Sigmoid colon (tissue), 7 donors: ENCODE results near the gene SCAF1. TPM values are rescaled to one million over a fixed set of nuclear protein-coding genes. Genes with fewer than 3 reads are reported as not detected.

Source experiments
- DNase-seq: peaks from one replicate; pipeline ENCODE4 v3.0.0-alpha.2; 2019
- H3K27ac ChIP-seq, 4 donors: fragments of 200-600 bp; sonication (generic); one replicate each; pipeline ENCODE4 v1.5.1; 2016 to 2019; ENCODE audit warnings: mild to moderate bottlenecking in 1 of 4
- H3K27me3 ChIP-seq, 3 donors: fragments of 200-600 bp; sonication (generic); one replicate each; pipeline ENCODE4 v1.5.1; 2019; ENCODE audit warnings: mild to moderate bottlenecking in 1 of 3
- H3K36me3 ChIP-seq, 4 donors: fragments of 200-600 bp; sonication (generic); one replicate each; pipeline ENCODE4 v1.5.1; 2016 to 2019
- H3K4me1 ChIP-seq, 4 donors: fragments of 200-600 bp; sonication (generic); one replicate each; pipeline ENCODE4 v1.5.1; 2017 to 2019
- H3K4me3 ChIP-seq, 4 donors: fragments of 200-600 bp; sonication (generic); one replicate each; pipeline ENCODE4 v1.5.1; 2017 to 2019; ENCODE audit warnings: mild to moderate bottlenecking in 2 of 4, moderate library complexity in 1 of 4
- H3K9me3 ChIP-seq, 4 donors: fragments of 200-600 bp in 3 of 4; sonication (generic) in 3 of 4; one replicate each; pipeline versions ENCODE4 v1.5.1 to v1.6.1; 2013 to 2019
- CTCF ChIP-seq, 4 experiments: fragments of 450-650 bp in 3 of 4; fragments of 200-600 bp in 1 of 4; IDR thresholded peaks; one replicate each; pipeline ENCODE4 v1.5.1; 2016 to 2019; ENCODE audit warnings: antibody characterized with exemption in 4 of 4, mild to moderate bottlenecking in 3 of 4, moderate library complexity in 2 of 4
- EP300 ChIP-seq, 4 donors: sonication (generic); formaldehyde crosslinking; IDR thresholded peaks; one replicate each; pipeline ENCODE4 v1.6.1; 2017; ENCODE audit warnings: antibody characterized with exemption in 4 of 4
- POLR2A ChIP-seq, 2 donors: fragments of 450-650 bp; IDR thresholded peaks; one replicate each; pipeline ENCODE4 v1.6.1; 2016; ENCODE audit warnings: antibody characterized with exemption in 2 of 2, mild to moderate bottlenecking in 2 of 2, moderate library complexity in 2 of 2
- POLR2AphosphoS5 ChIP-seq, 4 donors: sonication (generic); formaldehyde crosslinking; IDR thresholded peaks; one replicate each; pipeline ENCODE4 v1.6.1; 2017; ENCODE audit warnings: antibody characterized with exemption in 4 of 4
- WGBS, 2 donors: extraction: QIAGEN DNeasy Blood & Tissue Kit; methylation state at CpG; one replicate each; pipeline ENCODE4 v1.1.7; 2013; 5-methylcytosine and 5-hydroxymethylcytosine counted together
- intact Hi-C: fragments of 100-400 bp; cut with DNase I; formaldehyde crosslinking; loops from one replicate; pipeline ENCODE4 v1.15.1; 2023
- polyA plus RNA-seq, 3 donors: library from polyadenylated mRNA; stranded (reverse); fragments of 200-250 nt; gene quantifications; one replicate each; pipeline ENCODE4 v1.2.3, GENCODE V29; 2013
- total RNA-seq, 4 donors: library from RNA; depleted of rRNA; stranded (reverse); fragments of >200 nt; gene quantifications; one replicate each; pipeline ENCODE4 v1.1.0, GENCODE V29; 2016
- donor health status: healthy with polysubstance abuse.
- donor health status: Bipolar disorder and iron deficiency.
- donor health status: healthy.

Gene SCAF1
- total RNA-seq (10 to 100 TPM; 10.9 to 21.3 (median 12.5) TPM), polyA plus RNA-seq (10 to 100 TPM in 2 of 3 donors, 1 to 10 TPM in 1; 9.0 to 30.8 (median 16.0) TPM)

GRCh38 chr19:49641688-49642491 is at the start of gene SCAF1:
SCAF1 (plus strand) TSS chr19:49642209; CDS start chr19:49645027, 2,818 bp downstream.
- intact Hi-C loops: loop anchor here (1.0 to 2.0 kb wide), 3 partner anchors 23 to 51 kb away; partner anchors contain the start of genes BCL2L12, IRF3, PRMT1 and PRR12
- H3K4me1 ChIP-seq: peaks cover 0 to 70% (median 60%) of the 10 kb centered on the region in 4 donors

GRCh38 chr19:49592486-49593232 is 49.4 kb upstream of the SCAF1 start:
- Histone ChIP-seq H3K4me3 (peak overlapping the region; percentile 71 to 95 (median 88)), H3K27me3 (no peaks in the 10 kb centered on the region), H3K9me3 (no peaks in the 10 kb centered on the region), H3K36me3 (peaks cover 15 to 37% (median 35%) of the 10 kb centered on the region in 4 donors), H3K4me1 (peaks cover 0 to 45% (median 27%) of the 10 kb centered on the region in 4 donors), H3K27ac (peak overlapping the region; percentile 92 to 97 (median 96))
- intact Hi-C loops: loop anchor here (5.0 kb wide), 2 partner anchors 85 to 720 kb away; partner anchors contain the start of genes PPP1R15A and PRMT1
- DNase-seq: peak; percentile 69
- WGBS, 2 donors: 1 to 4% methylated on average over 28 of the region's 28 CpGs
- no peak for TF ChIP-seq EP300 (IDR thresholded peaks at IDR 0.05)
- TF ChIP-seq POLR2A (IDR thresholded peaks at IDR 0.05): no peak
- no peak for TF ChIP-seq POLR2AphosphoS5 (IDR thresholded peaks at IDR 0.05)
- no peak for TF ChIP-seq CTCF (IDR thresholded peaks at IDR 0.05)

More at GRCh38 chr19:49641688-49642491, at the start of gene SCAF1:
- Histone ChIP-seq H3K9me3 (no peaks in the 10 kb centered on the region), H3K27me3 (no peaks in the 10 kb centered on the region), H3K27ac (peak within 1 kb of the TSS; percentile 97 to 100 (median 99)), H3K4me3 (peak within 1 kb of the TSS; percentile 83 to 95 (median 90)), H3K36me3 (peaks cover 0 to 20% (median 14%) of the 10 kb centered on the region in 4 donors)
- 1% methylated on average over 87 of the region's 87 CpGs for WGBS, 2 donors
- DNase-seq: peak; percentile 100
- TF ChIP-seq EP300 (IDR thresholded peaks at IDR 0.05) (peak in 2 of 4 donors; percentile 17 to 90), CTCF (IDR thresholded peaks at IDR 0.05) (no peak), POLR2A (IDR thresholded peaks at IDR 0.05) (peak; percentile 97 to 98), POLR2AphosphoS5 (IDR thresholded peaks at IDR 0.05) (peak; percentile 98 to 99 (median 99))

- Histone ChIP-seq H3K9me3 (no peaks in the 10 kb centered on the region), H3K36me3 (peaks cover 15 to 43% (median 38%) of the 10 kb centered on the region in 4 donors), H3K4me3 (peak overlapping the region; percentile 21 to 95 (median 88)), H3K4me1 (peaks cover 0 to 45% (median 27%) of the 10 kb centered on the region in 4 donors), H3K27me3 (no peaks in the 10 kb centered on the region), H3K27ac (peak overlapping the region; percentile 92 to 97 (median 96))
- TF ChIP-seq POLR2A (IDR thresholded peaks at IDR 0.05): no peak
- peak in 1 of 4 donors; percentile 9 for TF ChIP-seq POLR2AphosphoS5 (IDR thresholded peaks at IDR 0.05)
- WGBS, 2 donors: 5 to 7% methylated on average over 27 of the region's 27 CpGs
- intact Hi-C loops: loop anchor here (5.0 kb wide), 2 partner anchors 84 to 721 kb away; partner anchors contain the start of genes PPP1R15A and PRMT1
- DNase-seq: peak; percentile 97
Observed at GRCh38 chr19:49593233-49594113, 48.5 kb upstream of the SCAF1 start.

- Histone ChIP-seq H3K4me3 (no peak overlapping the region), H3K9me3 (no peaks in the 10 kb centered on the region), H3K36me3 (peaks cover 15 to 52% (median 40%) of the 10 kb centered on the region in 4 donors), H3K27ac (peak overlapping the region; percentile 92 to 97 (median 96)), H3K27me3 (no peaks in the 10 kb centered on the region), H3K4me1 (peaks cover 0 to 45% (median 27%) of the 10 kb centered on the region in 4 donors)
- 93 to 95% methylated on average over 35 of the region's 35 CpGs for whole genome bisulfite sequencing, 2 donors
- TF ChIP-seq EP300 (IDR thresholded peaks at IDR 0.05): no peak
- no peak for TF ChIP-seq POLR2AphosphoS5 (IDR thresholded peaks at IDR 0.05)
- no peak for TF ChIP-seq POLR2A (IDR thresholded peaks at IDR 0.05)
- no peak for TF ChIP-seq CTCF (IDR thresholded peaks at IDR 0.05)
- DNase-seq: no peak
- intact Hi-C loops: loop anchor here (5.0 kb wide), 2 partner anchors 83 to 722 kb away; partner anchors contain the start of genes PPP1R15A and PRMT1
Observed at GRCh38 chr19:49594157-49594992, 47.6 kb upstream of the SCAF1 start.
